HL-60 (cell line): ENCODE results near the gene DNAJC25.

Experiments
- DNase-seq, 2 experiments: peaks; one replicate each; pipeline ENCODE4 v3.0.0-alpha.2; 2010 to 2020; ENCODE audit warnings: low read depth in 1 of 2, low spot score in 1 of 2
- H3K27ac ChIP-seq: fragments of 250-450 bp; sonication (Bioruptor Pico); replicated peaks from 2 replicates; pipeline ENCODE4 v1.5.1; 2020; ENCODE audit warnings: mild to moderate bottlenecking, moderate library complexity
- H3K27me3 ChIP-seq: fragments of 250-450 bp; sonication (Bioruptor Pico); 2 replicates; pipeline ENCODE4 v1.5.1; 2021; ENCODE audit warnings: mild to moderate bottlenecking, moderate library complexity; ENCODE audit not compliant: insufficient read depth, poor library complexity, severe bottlenecking
- H3K4me3 ChIP-seq: replicated peaks from 2 replicates; pipeline ENCODE4 v1.5.1; 2011; ENCODE audit warnings: mild to moderate bottlenecking, control low read depth, low read length; ENCODE audit not compliant: insufficient read depth
- GABPA ChIP-seq: IDR thresholded peaks from 2 replicates; pipeline ENCODE4 v1.6.1; 2012; ENCODE audit warnings: low read depth
- POLR2AphosphoS5 ChIP-seq: IDR thresholded peaks from 2 replicates; pipeline ENCODE4 v1.6.1; 2012; ENCODE audit warnings: low read depth
- SPI1 ChIP-seq: IDR thresholded peaks from 2 replicates; pipeline ENCODE4 v1.6.1; 2012; ENCODE audit warnings: low read depth, mild to moderate bottlenecking, borderline replicate concordance
- TF ChIP-seq, protein P1 (sequence below): IDR thresholded peaks from one replicate; pipeline ENCODE4 v1.5.1; 2011; ENCODE audit warnings: low read length, control low read depth, inconsistent platforms; ENCODE audit not compliant: insufficient read depth
- TF ChIP-seq, protein P2 (sequence below): IDR thresholded peaks from 2 replicates; pipeline ENCODE4 v1.6.1; 2012; ENCODE audit warnings: low read depth; ENCODE audit not compliant: insufficient replicate concordance

The DNAJC25 gene

DNA sequence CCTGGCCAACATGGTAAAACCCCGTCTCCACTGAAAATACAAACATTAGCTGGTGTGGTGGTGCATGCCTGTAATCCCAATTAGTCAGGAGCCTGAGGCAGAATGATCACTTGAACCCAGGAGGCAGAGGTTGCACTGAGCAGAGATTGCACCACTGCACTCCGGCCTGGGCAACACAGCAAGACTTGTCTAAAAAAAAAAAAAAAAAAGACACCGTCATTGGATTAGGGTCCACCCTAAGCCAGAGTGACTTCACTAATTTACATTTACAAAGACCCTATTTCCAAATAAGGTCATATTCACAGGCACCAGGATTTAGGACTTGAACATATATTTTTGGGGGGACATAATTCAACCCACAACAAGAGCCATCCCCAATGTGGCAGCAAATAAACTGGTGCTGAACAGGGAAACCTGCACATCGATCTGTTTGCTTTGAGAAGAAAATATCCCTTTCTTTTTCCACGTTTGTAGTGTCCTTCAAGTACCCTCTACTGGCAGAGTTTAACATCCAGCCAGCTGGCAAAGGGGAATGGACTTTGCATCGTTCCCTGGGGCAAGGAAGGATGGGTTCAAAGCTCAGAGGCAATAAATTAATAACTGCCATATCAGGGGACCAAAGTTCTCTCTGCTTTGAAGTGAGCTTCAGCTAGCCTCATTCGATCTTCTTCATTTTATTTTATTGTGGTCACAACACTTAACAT, 3.7 kb upstream of the DNAJC25 start:
- no peak for DNase-seq
- Histone ChIP-seq H3K27ac (no peak overlapping the region), H3K4me3 (no peak overlapping the region), H3K27me3 (no peaks in the 10 kb centered on the region)
- TF ChIP-seq SPI1 (no peak), POLR2AphosphoS5 (no peak), GABPA (no peak)
- TF ChIP-seq, protein P1, sequence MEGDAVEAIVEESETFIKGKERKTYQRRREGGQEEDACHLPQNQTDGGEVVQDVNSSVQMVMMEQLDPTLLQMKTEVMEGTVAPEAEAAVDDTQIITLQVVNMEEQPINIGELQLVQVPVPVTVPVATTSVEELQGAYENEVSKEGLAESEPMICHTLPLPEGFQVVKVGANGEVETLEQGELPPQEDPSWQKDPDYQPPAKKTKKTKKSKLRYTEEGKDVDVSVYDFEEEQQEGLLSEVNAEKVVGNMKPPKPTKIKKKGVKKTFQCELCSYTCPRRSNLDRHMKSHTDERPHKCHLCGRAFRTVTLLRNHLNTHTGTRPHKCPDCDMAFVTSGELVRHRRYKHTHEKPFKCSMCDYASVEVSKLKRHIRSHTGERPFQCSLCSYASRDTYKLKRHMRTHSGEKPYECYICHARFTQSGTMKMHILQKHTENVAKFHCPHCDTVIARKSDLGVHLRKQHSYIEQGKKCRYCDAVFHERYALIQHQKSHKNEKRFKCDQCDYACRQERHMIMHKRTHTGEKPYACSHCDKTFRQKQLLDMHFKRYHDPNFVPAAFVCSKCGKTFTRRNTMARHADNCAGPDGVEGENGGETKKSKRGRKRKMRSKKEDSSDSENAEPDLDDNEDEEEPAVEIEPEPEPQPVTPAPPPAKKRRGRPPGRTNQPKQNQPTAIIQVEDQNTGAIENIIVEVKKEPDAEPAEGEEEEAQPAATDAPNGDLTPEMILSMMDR, result no peak
- TF ChIP-seq, protein P2, sequence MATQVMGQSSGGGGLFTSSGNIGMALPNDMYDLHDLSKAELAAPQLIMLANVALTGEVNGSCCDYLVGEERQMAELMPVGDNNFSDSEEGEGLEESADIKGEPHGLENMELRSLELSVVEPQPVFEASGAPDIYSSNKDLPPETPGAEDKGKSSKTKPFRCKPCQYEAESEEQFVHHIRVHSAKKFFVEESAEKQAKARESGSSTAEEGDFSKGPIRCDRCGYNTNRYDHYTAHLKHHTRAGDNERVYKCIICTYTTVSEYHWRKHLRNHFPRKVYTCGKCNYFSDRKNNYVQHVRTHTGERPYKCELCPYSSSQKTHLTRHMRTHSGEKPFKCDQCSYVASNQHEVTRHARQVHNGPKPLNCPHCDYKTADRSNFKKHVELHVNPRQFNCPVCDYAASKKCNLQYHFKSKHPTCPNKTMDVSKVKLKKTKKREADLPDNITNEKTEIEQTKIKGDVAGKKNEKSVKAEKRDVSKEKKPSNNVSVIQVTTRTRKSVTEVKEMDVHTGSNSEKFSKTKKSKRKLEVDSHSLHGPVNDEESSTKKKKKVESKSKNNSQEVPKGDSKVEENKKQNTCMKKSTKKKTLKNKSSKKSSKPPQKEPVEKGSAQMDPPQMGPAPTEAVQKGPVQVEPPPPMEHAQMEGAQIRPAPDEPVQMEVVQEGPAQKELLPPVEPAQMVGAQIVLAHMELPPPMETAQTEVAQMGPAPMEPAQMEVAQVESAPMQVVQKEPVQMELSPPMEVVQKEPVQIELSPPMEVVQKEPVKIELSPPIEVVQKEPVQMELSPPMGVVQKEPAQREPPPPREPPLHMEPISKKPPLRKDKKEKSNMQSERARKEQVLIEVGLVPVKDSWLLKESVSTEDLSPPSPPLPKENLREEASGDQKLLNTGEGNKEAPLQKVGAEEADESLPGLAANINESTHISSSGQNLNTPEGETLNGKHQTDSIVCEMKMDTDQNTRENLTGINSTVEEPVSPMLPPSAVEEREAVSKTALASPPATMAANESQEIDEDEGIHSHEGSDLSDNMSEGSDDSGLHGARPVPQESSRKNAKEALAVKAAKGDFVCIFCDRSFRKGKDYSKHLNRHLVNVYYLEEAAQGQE, result no peak

DNA sequence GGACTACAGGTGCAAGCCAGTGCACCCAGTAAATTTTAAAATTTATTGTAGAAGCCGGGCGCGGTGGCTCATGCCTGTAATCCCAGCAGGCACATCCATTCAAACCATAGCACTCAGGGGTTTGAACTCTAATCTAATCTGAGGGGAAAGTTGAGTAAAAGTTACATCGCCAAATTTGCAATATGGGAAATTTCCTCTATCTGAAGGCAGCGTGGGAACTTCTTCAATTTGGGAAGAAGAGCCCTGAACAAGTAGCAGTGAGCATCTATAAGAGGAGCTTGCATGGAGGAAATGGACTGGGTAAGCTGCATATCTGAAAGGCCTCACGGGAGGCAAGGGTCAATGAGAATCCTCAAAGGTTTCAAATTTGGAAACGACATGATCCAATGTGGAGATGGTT, 2.7 kb upstream of the DNAJC25 start:
- TF ChIP-seq, protein P2, result no peak
- TF ChIP-seq SPI1, result no peak
- TF ChIP-seq POLR2AphosphoS5, result no peak
- TF ChIP-seq GABPA, result no peak
- TF ChIP-seq, protein P1, result no peak
- no peak overlapping the region for H3K4me3 ChIP-seq
- no peak overlapping the region for H3K27ac ChIP-seq
- H3K27me3 ChIP-seq, result no peaks in the 10 kb centered on the region
- no peak for DNase-seq

DNA sequence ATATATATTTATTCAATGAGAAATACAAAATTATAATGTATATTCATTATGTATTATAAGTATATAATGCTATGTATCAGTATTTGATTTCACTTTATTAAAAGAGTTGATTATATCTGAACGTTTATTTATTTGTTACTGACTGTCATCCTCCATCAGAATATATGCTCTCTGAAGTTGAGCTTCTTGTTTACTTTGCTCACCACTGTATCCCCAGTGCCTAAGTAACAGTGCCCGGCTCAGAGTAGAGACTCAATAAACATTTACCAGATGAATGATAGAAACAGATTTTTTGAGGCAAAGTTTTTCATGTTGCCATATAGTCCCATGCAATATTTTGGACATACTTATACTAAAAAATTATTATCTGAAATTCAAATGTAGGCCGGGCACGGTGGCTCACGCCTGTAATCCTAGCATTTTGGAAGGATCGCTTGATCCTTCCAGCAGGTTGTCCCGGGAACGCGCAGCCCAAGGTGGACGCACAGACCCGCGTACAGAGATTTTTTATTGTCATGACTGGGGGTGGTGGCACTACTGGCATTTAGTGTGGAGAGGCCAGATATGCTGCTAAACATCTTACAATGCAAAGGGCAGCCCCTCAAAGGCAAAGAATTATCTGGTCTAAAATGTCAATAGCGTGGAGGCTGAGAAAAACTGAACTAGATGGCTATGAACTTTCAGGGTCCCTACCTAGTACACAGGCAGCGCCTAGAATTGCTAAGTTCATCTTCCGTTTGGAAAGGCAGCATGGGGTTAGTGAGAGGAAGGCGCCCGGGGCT, 761 bp upstream of the DNAJC25 start:
- DNase-seq, result peak in 1 of 2 experiments; percentile 3
- TF ChIP-seq GABPA (no peak), POLR2AphosphoS5 (no peak), SPI1 (no peak)
- TF ChIP-seq, protein P1, result no peak
- TF ChIP-seq, protein P2, result no peak
- Histone ChIP-seq H3K27me3 (no peaks in the 10 kb centered on the region), H3K4me3 (peak overlapping the region; percentile 81), H3K27ac (peak overlapping the region; percentile 80)
